ENCODE results near the gene EDEM3.

EDEM3 gene

GRCh38 chr1:184739070-184739469 is 15.6 kb downstream of the EDEM3 start:
- Histone ChIP-seq H3K4me1 (peaks cover 0 to 16% (median 0%) of the 10 kb centered on the region in 10 experiments; a peak in 5 of 20 replicates), H3K4me2 (no peak overlapping the region), H3K4me3 (no peak overlapping the region), H3K27me3 (no peaks in the 10 kb centered on the region), H3K36me3 (peaks cover 9 to 61% (median 38%) of the 10 kb centered on the region in 11 experiments; a peak in 21 of 22 replicates), H3K9ac (no peak overlapping the region), H3K27ac (no peak overlapping the region), H3K9me3 (replicated peaks in 1 of 11) (no peaks in the 10 kb centered on the region), H4K20me1 (peaks cover 0 to 49% (median 0%) of the 10 kb centered on the region in 11 experiments; a peak in 4 of 22 replicates)
- TF ChIP-seq Cebpa-rat (IDR thresholded peaks at IDR 0.05): no peak

GRCh38 chr1:184734980-184735379 is 19.7 kb downstream of the EDEM3 start:
- Histone ChIP-seq H3K4me1 (peaks cover 0 to 16% (median 0%) of the 10 kb centered on the region in 10 experiments; a peak in 5 of 20 replicates), H4K20me1 (peaks cover 0 to 14% (median 0%) of the 10 kb centered on the region in 11 experiments; a peak in 1 of 22 replicates), H3K27me3 (no peaks in the 10 kb centered on the region), H3K36me3 (peaks cover 41 to 89% (median 71%) of the 10 kb centered on the region in 11 experiments), H3K9ac (no peak overlapping the region), H3K27ac (peak overlapping the region in 2 of 11 experiments; percentile 20 to 26; a peak in 3 of 22 replicates), H3K4me3 (no peak overlapping the region), H3K9me3 (replicated peaks in 1 of 11) (no peaks in the 10 kb centered on the region), H3K4me2 (peak overlapping the region in 2 of 11 experiments; percentile 25 to 49; a peak in 2 of 22 replicates)
- TF ChIP-seq Cebpa-rat (IDR thresholded peaks at IDR 0.05): no peak

GRCh38 chr1:184724843-184725242 is 29.8 kb downstream of the EDEM3 start:
- no peak for TF ChIP-seq Cebpa-rat (IDR thresholded peaks at IDR 0.05)
- H3K36me3 ChIP-seq: peaks cover 61 to 100% (median 82%) of the 10 kb centered on the region in 11 experiments
- H3K27me3 ChIP-seq: no peaks in the 10 kb centered on the region
- no peaks in the 10 kb centered on the region for H3K9me3 ChIP-seq (replicated peaks in 1 of 11)
- no peak overlapping the region for H3K27ac ChIP-seq
- H3K4me2 ChIP-seq: no peak overlapping the region
- no peak overlapping the region for H3K4me3 ChIP-seq
- H3K4me1 ChIP-seq: no peaks in the 10 kb centered on the region
- peaks cover 0 to 12% (median 0%) of the 10 kb centered on the region in 11 experiments; a peak in 6 of 22 replicates for H4K20me1 ChIP-seq
- no peak overlapping the region for H3K9ac ChIP-seq

GRCh38 chr1:184716158-184716557 is 38.5 kb downstream of the EDEM3 start:
- TF ChIP-seq Cebpa-rat (IDR thresholded peaks at IDR 0.05): no peak
- H3K36me3 ChIP-seq: peaks cover 90 to 100% (median 98%) of the 10 kb centered on the region in 11 experiments
- no peaks in the 10 kb centered on the region for H3K4me1 ChIP-seq
- H3K9me3 ChIP-seq (replicated peaks in 1 of 11): no peaks in the 10 kb centered on the region
- peaks cover 0 to 9% (median 0%) of the 10 kb centered on the region in 11 experiments; a peak in 1 of 22 replicates for H4K20me1 ChIP-seq
- no peak overlapping the region for H3K4me2 ChIP-seq
- no peak overlapping the region for H3K27ac ChIP-seq
- H3K4me3 ChIP-seq: no peak overlapping the region
- H3K9ac ChIP-seq: no peak overlapping the region
- no peaks in the 10 kb centered on the region for H3K27me3 ChIP-seq

- no peak overlapping the region for H3K27ac ChIP-seq
- H3K36me3 ChIP-seq: peaks cover 87 to 100% (median 99%) of the 10 kb centered on the region in 11 experiments
Observed at GRCh38 chr1:184709418-184709817, 45.2 kb downstream of the EDEM3 start.

GRCh38 chr1:184708084-184708676 is 46.5 kb downstream of the EDEM3 start:
- no peak for TF ChIP-seq Cebpa-rat (IDR thresholded peaks at IDR 0.05)

More at GRCh38 chr1:184709418-184709817, 45.2 kb downstream of the EDEM3 start:
- Histone ChIP-seq H4K20me1 (0 out of 22 replicates have a peak, but pooled peaks cover 0 to 1% (median 0%) of the 10 kb centered on the region in 11 experiments), H3K9me3 (replicated peaks in 1 of 11) (no peaks in the 10 kb centered on the region), H3K9ac (no peak overlapping the region), H3K27me3 (no peaks in the 10 kb centered on the region), H3K4me2 (no peak overlapping the region), H3K4me1 (peaks cover 0 to 18% (median 0%) of the 10 kb centered on the region in 10 experiments; a peak in 6 of 20 replicates), H3K4me3 (no peak overlapping the region)
- no peak for TF ChIP-seq Cebpa-rat (IDR thresholded peaks at IDR 0.05)

GRCh38 chr1:184705271-184705670 is 49.4 kb downstream of the EDEM3 start:
- H4K20me1 ChIP-seq: no peaks in the 10 kb centered on the region
- H3K27me3 ChIP-seq: no peaks in the 10 kb centered on the region
- TF ChIP-seq Cebpa-rat (IDR thresholded peaks at IDR 0.05): no peak
- H3K27ac ChIP-seq: no peak overlapping the region
- H3K4me1 ChIP-seq: peaks cover 0 to 18% (median 0%) of the 10 kb centered on the region in 10 experiments; a peak in 9 of 20 replicates
- H3K9me3 ChIP-seq (replicated peaks in 1 of 11): no peaks in the 10 kb centered on the region
- no peak overlapping the region for H3K9ac ChIP-seq
- H3K4me2 ChIP-seq: no peak overlapping the region
- peaks cover 82 to 100% (median 96%) of the 10 kb centered on the region in 11 experiments for H3K36me3 ChIP-seq
- no peak overlapping the region for H3K4me3 ChIP-seq

More at GRCh38 chr1:184708084-184708676, 46.5 kb downstream of the EDEM3 start:
- Histone ChIP-seq H4K20me1 (no peaks in the 10 kb centered on the region), H3K9me3 (replicated peaks in 1 of 11) (no peaks in the 10 kb centered on the region), H3K9ac (no peak overlapping the region), H3K4me2 (peak overlapping the region in 2 of 11 experiments; percentile 34 to 47; a peak in 3 of 22 replicates), H3K27me3 (no peaks in the 10 kb centered on the region), H3K36me3 (peaks cover 87 to 100% (median 98%) of the 10 kb centered on the region in 11 experiments), H3K27ac (no peak overlapping the region), H3K4me3 (no peak overlapping the region), H3K4me1 (peaks cover 0 to 18% (median 0%) of the 10 kb centered on the region in 10 experiments; a peak in 6 of 20 replicates)

GRCh38 chr1:184701816-184702215 is 52.8 kb downstream of the EDEM3 start:
- Histone ChIP-seq H3K4me2 (no peak overlapping the region; a peak in 1 of 22 replicates), H3K9ac (no peak overlapping the region), H3K4me1 (peaks cover 0 to 6% (median 0%) of the 10 kb centered on the region in 10 experiments; a peak in 3 of 20 replicates), H3K4me3 (no peak overlapping the region), H3K27me3 (no peaks in the 10 kb centered on the region), H4K20me1 (peaks cover 0 to 4% (median 0%) of the 10 kb centered on the region in 11 experiments; a peak in 1 of 22 replicates), H3K36me3 (peaks cover 57 to 97% (median 82%) of the 10 kb centered on the region in 11 experiments), H3K27ac (no peak overlapping the region), H3K9me3 (replicated peaks in 1 of 11) (no peaks in the 10 kb centered on the region)
- no peak for TF ChIP-seq Cebpa-rat (IDR thresholded peaks at IDR 0.05)

- Histone ChIP-seq H3K27ac (no peak overlapping the region), H3K4me1 (peaks cover 0 to 21% (median 0%) of the 10 kb centered on the region in 10 experiments; a peak in 9 of 20 replicates), H3K9me3 (replicated peaks in 1 of 11) (no peaks in the 10 kb centered on the region), H3K36me3 (peaks cover 47 to 97% (median 77%) of the 10 kb centered on the region in 11 experiments), H3K4me2 (no peak overlapping the region), H3K4me3 (no peak overlapping the region), H3K9ac (no peak overlapping the region), H3K27me3 (no peaks in the 10 kb centered on the region), H4K20me1 (peaks cover 0 to 7% (median 0%) of the 10 kb centered on the region in 11 experiments; a peak in 2 of 22 replicates)
- no peak for TF ChIP-seq Cebpa-rat (IDR thresholded peaks at IDR 0.05)
Observed at GRCh38 chr1:184698969-184699368, 55.7 kb downstream of the EDEM3 start.

Data from BLaER1 treated with 17β-estradiol and CSF1 and Interleukin-3, amounts not matched to agents 10 nM and 100 nM (cell line).